ENCODE results near the gene CPT2. TPM values are rescaled to one million over a fixed set of nuclear protein-coding genes. Genes with fewer than 3 reads are reported as not detected.

Gene CPT2
- total and polyA plus RNA-seq, 9 of the 15 experiments (the other 6 are each of a cell fraction or from before 2014, with no cell fraction given) = 7.6 to 25.1 (median 16.8) TPM

DNA sequence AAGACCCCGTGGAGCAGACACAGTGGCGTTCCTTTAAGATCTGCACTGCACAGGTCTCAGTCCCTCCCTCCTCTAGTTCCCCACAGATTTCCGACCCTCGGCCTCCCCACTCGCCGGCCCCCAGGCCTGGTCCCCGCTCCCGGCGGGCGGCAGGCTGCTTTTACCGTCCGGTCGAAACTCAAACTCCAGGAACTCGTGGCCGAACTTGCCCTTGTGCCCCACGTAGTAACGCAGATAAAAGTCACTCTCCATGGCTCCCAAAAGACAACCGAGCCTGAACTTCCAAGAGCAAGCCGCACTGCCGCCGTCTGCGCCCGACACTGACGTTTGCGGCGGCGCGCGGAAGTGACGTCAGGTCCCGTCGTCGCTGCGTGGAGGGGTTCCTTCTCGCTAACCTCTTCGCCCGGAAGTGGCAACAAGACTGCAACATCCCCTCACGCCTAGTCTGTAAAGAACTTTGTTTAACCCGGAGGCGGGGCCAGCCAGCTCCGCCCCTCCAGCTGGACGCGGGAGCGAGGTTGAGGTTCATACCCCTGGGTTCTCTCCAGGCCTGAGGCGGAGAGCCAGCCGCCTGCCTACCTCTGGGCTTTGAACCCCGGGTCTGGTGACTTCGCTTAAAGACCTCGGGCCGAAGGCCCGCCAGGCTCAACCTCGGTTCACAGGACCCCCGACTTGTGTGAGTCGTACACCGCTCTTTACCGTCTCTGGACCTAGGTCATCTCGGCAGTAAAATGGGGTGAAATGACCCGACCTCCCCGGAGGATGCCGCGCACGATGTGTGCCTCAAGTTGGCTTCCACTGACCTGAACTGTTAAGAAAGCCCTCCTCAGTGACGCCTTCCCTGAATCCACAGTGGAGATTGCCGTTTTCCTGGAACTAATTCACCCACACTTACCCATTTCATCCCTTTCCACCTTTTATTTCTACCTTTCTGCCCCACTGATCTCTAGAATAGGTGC, 41.9 kb downstream of the CPT2 start, which contains the start of gene MAGOH (continued):
- TF ChIP-seq, protein P1, sequence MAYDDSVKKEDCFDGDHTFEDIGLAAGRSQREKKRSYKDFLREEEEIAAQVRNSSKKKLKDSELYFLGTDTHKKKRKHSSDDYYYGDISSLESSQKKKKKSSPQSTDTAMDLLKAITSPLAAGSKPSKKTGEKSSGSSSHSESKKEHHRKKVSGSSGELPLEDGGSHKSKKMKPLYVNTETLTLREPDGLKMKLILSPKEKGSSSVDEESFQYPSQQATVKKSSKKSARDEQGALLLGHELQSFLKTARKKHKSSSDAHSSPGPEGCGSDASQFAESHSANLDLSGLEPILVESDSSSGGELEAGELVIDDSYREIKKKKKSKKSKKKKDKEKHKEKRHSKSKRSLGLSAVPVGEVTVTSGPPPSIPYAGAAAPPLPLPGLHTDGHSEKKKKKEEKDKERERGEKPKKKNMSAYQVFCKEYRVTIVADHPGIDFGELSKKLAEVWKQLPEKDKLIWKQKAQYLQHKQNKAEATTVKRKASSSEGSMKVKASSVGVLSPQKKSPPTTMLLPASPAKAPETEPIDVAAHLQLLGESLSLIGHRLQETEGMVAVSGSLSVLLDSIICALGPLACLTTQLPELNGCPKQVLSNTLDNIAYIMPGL (CRISPR knock-in tag; IDR thresholded peaks at IDR 0.05) = no peak
- TF ChIP-seq THRAP3 (IDR thresholded peaks at IDR 0.05; ENCODE audit: borderline replicate concordance) (peak; percentile 95; the same call in 1 of the 2 replicates), ZNF143 (CRISPR knock-in tag; IDR thresholded peaks at IDR 0.05) (0 out of 2 replicates have a peak, but pooled peaks have one; percentile 47), PTBP1 (IDR thresholded peaks at IDR 0.05; ENCODE audit: low read depth, low read length) (no peak), TCF7L2 (IDR thresholded peaks at IDR 0.05; ENCODE audit: low read depth, low read length) (peak; percentile 33; the same call in 1 of the 2 replicates), GABPB1 (CRISPR knock-in tag; IDR thresholded peaks at IDR 0.05) (peak; percentile 97), SAP30 (IDR thresholded peaks at IDR 0.05; ENCODE audit: borderline replicate concordance, insufficient read depth, low read depth, low read length, poor library complexity, severe bottlenecking) (peak; percentile 93), ZNF696 (CRISPR knock-in tag; conservative IDR thresholded peaks at IDR 0.05) (no peak), TEAD4 (IDR thresholded peaks at IDR 0.05; ENCODE audit: low read length) (no peak), TEAD4 (CRISPR knock-in tag; IDR thresholded peaks at IDR 0.05; ENCODE audit: borderline replicate concordance) (peak; percentile 73; the same call in 1 of the 2 replicates), SIN3A (IDR thresholded peaks at IDR 0.05; ENCODE audit: borderline replicate concordance in 2 of 2, control insufficient read depth in 1 of 2, low read depth in 2 of 2, low read length in 2 of 2) (peak; percentile 92 to 95), CCNT2 (IDR thresholded peaks at IDR 0.05; ENCODE audit: borderline replicate concordance, extremely low read depth, insufficient read length, low read depth, low read length) (peak; percentile 49), EP300 (IDR thresholded peaks at IDR 0.05; ENCODE audit: low read length) (peak; percentile 85), JUN (IDR thresholded peaks at IDR 0.05; ENCODE audit: borderline replicate concordance, low read depth, low read length) (peak; percentile 71; the same call in 1 of the 2 replicates), JUN (CRISPR knock-in tag; IDR thresholded peaks at IDR 0.05; ENCODE audit: borderline replicate concordance) (peak; percentile 84), PHF8 (IDR thresholded peaks at IDR 0.05; ENCODE audit: borderline replicate concordance, low read length) (peak; percentile 98)
- TF ChIP-seq, protein P2, sequence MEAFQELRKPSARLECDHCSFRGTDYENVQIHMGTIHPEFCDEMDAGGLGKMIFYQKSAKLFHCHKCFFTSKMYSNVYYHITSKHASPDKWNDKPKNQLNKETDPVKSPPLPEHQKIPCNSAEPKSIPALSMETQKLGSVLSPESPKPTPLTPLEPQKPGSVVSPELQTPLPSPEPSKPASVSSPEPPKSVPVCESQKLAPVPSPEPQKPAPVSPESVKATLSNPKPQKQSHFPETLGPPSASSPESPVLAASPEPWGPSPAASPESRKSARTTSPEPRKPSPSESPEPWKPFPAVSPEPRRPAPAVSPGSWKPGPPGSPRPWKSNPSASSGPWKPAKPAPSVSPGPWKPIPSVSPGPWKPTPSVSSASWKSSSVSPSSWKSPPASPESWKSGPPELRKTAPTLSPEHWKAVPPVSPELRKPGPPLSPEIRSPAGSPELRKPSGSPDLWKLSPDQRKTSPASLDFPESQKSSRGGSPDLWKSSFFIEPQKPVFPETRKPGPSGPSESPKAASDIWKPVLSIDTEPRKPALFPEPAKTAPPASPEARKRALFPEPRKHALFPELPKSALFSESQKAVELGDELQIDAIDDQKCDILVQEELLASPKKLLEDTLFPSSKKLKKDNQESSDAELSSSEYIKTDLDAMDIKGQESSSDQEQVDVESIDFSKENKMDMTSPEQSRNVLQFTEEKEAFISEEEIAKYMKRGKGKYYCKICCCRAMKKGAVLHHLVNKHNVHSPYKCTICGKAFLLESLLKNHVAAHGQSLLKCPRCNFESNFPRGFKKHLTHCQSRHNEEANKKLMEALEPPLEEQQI (IDR thresholded peaks at IDR 0.05) = peak; percentile 10; the same call in 1 of the 2 replicates
- TF ChIP-seq, protein P3, sequence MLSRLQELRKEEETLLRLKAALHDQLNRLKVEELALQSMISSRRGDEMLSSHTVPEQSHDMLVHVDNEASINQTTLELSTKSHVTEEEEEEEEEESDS (CRISPR knock-in tag; IDR thresholded peaks at IDR 0.05) = no peak
- TF ChIP-seq, protein P4, sequence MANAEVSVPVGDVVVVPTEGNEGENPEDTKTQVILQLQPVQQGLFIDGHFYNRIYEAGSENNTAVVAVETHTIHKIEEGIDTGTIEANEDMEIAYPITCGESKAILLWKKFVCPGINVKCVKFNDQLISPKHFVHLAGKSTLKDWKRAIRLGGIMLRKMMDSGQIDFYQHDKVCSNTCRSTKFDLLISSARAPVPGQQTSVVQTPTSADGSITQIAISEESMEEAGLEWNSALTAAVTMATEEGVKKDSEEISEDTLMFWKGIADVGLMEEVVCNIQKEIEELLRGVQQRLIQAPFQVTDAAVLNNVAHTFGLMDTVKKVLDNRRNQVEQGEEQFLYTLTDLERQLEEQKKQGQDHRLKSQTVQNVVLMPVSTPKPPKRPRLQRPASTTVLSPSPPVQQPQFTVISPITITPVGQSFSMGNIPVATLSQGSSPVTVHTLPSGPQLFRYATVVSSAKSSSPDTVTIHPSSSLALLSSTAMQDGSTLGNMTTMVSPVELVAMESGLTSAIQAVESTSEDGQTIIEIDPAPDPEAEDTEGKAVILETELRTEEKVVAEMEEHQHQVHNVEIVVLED (CRISPR knock-in tag; IDR thresholded peaks at IDR 0.05) = peak; percentile 86
